ENCODE data around the gene HOGA1. TPM values are rescaled to one million over a fixed set of nuclear protein-coding genes. Genes with fewer than 3 reads are reported as not detected.

HOGA1 gene
- total and polyA plus RNA-seq, 2 of the 13 experiments (the other 11 are each of a cell fraction or from before 2014, with no cell fraction given), result 7.6 to 19.5 TPM

- TF ChIP-seq ARID5B (CRISPR knock-in tag; IDR thresholded peaks at IDR 0.05) (peak; percentile 15; the same call in 1 of the 2 replicates), JUN (CRISPR knock-in tag; IDR thresholded peaks at IDR 0.05) (no peak), ZNF782 (CRISPR knock-in tag; IDR thresholded peaks at IDR 0.05; ENCODE audit: borderline replicate concordance) (0 out of 2 replicates have a peak, but pooled peaks have one; percentile 38), SRY (CRISPR knock-in tag; IDR thresholded peaks at IDR 0.05) (peak; percentile 15; the same call in 1 of the 2 replicates), ATF7 (IDR thresholded peaks at IDR 0.05) (no peak), ATF7 (CRISPR knock-in tag; IDR thresholded peaks at IDR 0.05) (no peak), ZNF160 (CRISPR knock-in tag; IDR thresholded peaks at IDR 0.05) (no peak), BCL3 (CRISPR knock-in tag; IDR thresholded peaks at IDR 0.05) (no peak; the same call in none of the 2 replicates), THAP7 (CRISPR knock-in tag; IDR thresholded peaks at IDR 0.05) (no peak), SP140L (CRISPR knock-in tag; IDR thresholded peaks at IDR 0.05; ENCODE audit: borderline replicate concordance) (no peak), NFE2L1 (CRISPR knock-in tag; IDR thresholded peaks at IDR 0.05; ENCODE audit: borderline replicate concordance) (no peak), SP5 (CRISPR knock-in tag; IDR thresholded peaks at IDR 0.05; ENCODE audit: borderline replicate concordance, low read depth) (peak; percentile 8; the same call in 1 of the 2 replicates), ARNTL (CRISPR knock-in tag; IDR thresholded peaks at IDR 0.05) (no peak), ETV6 (CRISPR knock-in tag; conservative IDR thresholded peaks at IDR 0.05) (no peak), PCBP1 (IDR thresholded peaks at IDR 0.05; ENCODE audit: borderline replicate concordance, low read depth, low read length) (no peak), FOXM1 (CRISPR knock-in tag; IDR thresholded peaks at IDR 0.05) (no peak), CBX5 (CRISPR knock-in tag; IDR thresholded peaks at IDR 0.05; ENCODE audit: borderline replicate concordance) (no peak; the same call in 1 of the 2 replicates), RARG (CRISPR knock-in tag; IDR thresholded peaks at IDR 0.05; ENCODE audit: low read depth) (no peak), ZNF781 (CRISPR knock-in tag; IDR thresholded peaks at IDR 0.05; ENCODE audit: borderline replicate concordance, not compliant biosample characterization) (no peak), ZNF282 (IDR thresholded peaks at IDR 0.05; ENCODE audit: partially characterized antibody) (no peak), ZNF530 (CRISPR knock-in tag; IDR thresholded peaks at IDR 0.05; ENCODE audit: low read depth) (no peak), MIER2 (CRISPR knock-in tag; IDR thresholded peaks at IDR 0.05) (no peak), ZMAT5 (CRISPR knock-in tag; IDR thresholded peaks at IDR 0.05; ENCODE audit: borderline replicate concordance, low read depth) (no peak), ZNF879 (CRISPR knock-in tag; IDR thresholded peaks at IDR 0.05) (no peak), KDM1A (CRISPR knock-in tag; IDR thresholded peaks at IDR 0.05) (peak; percentile 51; the same call in 1 of the 2 replicates)
Observed at GRCh38 chr10:97640174-97640867, 56.1 kb downstream of the HOGA1 start, which contains the start of gene PI4K2A (continued).

Measured in HepG2 (cell line).